ENCODE results near the gene MGAT5. TPM values are rescaled to one million over a fixed set of nuclear protein-coding genes. Genes with fewer than 3 reads are reported as not detected.

Gene MGAT5
- polyA plus RNA-seq, 6 donors from 2014 or later: 9.7 to 41.3 (median 29.6) TPM

- H3K4me1 Mint-ChIP-seq: no peaks in the 10 kb centered on the region
- H3K36me3 Mint-ChIP-seq: no peaks in the 10 kb centered on the region
- ATAC-seq (ENCODE audit: low read depth in 2 of 2): no peak
- H3K27me3 Mint-ChIP-seq: peaks cover 0 to 7% (median 3%) of the 10 kb centered on the region in 3 donors
- peaks cover 0 to 1% (median 0%) of the 10 kb centered on the region in 7 donors for H3K9me3 Mint-ChIP-seq
- peak overlapping the region in 1 of 6 donors; percentile 25 for H3K27ac Mint-ChIP-seq
- H3K4me3 Mint-ChIP-seq: no peak overlapping the region
- DNase-seq: no peak
These were observed 236.7 kb downstream of the MGAT5 start for GRCh38 chr2:134490559-134490958.

GRCh38 chr2:134491022-134491421, 237.2 kb downstream of the MGAT5 start:
- no peak for DNase-seq
- Mint-ChIP-seq H3K4me1 (no peaks in the 10 kb centered on the region), H3K36me3 (no peaks in the 10 kb centered on the region), H3K9me3 (peaks cover 0 to 1% (median 0%) of the 10 kb centered on the region in 7 donors), H3K27ac (no peak overlapping the region), H3K4me3 (no peak overlapping the region), H3K27me3 (peaks cover 0 to 7% (median 3%) of the 10 kb centered on the region in 3 donors)
- no peak for ATAC-seq (ENCODE audit: low read depth in 2 of 2)

- Mint-ChIP-seq H3K27me3 (peaks cover 0 to 7% (median 3%) of the 10 kb centered on the region in 3 donors), H3K4me1 (no peaks in the 10 kb centered on the region), H3K9me3 (peaks cover 0 to 3% (median 0%) of the 10 kb centered on the region in 7 donors), H3K4me3 (no peak overlapping the region), H3K36me3 (no peaks in the 10 kb centered on the region), H3K27ac (no peak overlapping the region)
- ATAC-seq (ENCODE audit: low read depth in 2 of 2) (no peak), DNase-seq (no peak)
These were observed 238.0 kb downstream of the MGAT5 start for GRCh38 chr2:134491771-134492441.

- DNase-seq (no peak), ATAC-seq (ENCODE audit: low read depth in 2 of 2) (no peak)
- Mint-ChIP-seq H3K4me1 (no peaks in the 10 kb centered on the region), H3K36me3 (no peaks in the 10 kb centered on the region), H3K4me3 (no peak overlapping the region), H3K27me3 (peaks cover 0 to 7% (median 3%) of the 10 kb centered on the region in 3 donors), H3K9me3 (peaks cover 0 to 3% (median 0%) of the 10 kb centered on the region in 7 donors), H3K27ac (no peak overlapping the region)
These were observed 239.9 kb downstream of the MGAT5 start for GRCh38 chr2:134493797-134494196.

GRCh38 chr2:134498654-134499053, 244.8 kb downstream of the MGAT5 start:
- H3K4me1 Mint-ChIP-seq: no peaks in the 10 kb centered on the region
- no peak overlapping the region for H3K27ac Mint-ChIP-seq
- DNase-seq (no peak), ATAC-seq (ENCODE audit: low read depth in 2 of 2) (no peak)
- H3K36me3 Mint-ChIP-seq: no peaks in the 10 kb centered on the region
- no peaks in the 10 kb centered on the region for H3K27me3 Mint-ChIP-seq
- H3K9me3 Mint-ChIP-seq: peaks cover 0 to 3% (median 0%) of the 10 kb centered on the region in 7 donors
- no peak overlapping the region for H3K4me3 Mint-ChIP-seq

- H3K27ac Mint-ChIP-seq: no peak overlapping the region
These were observed 245.5 kb downstream of the MGAT5 start for GRCh38 chr2:134499307-134499926.

GRCh38 chr2:134500211-134500935, 246.5 kb downstream of the MGAT5 start:
- Mint-ChIP-seq H3K9me3 (peaks cover 0 to 3% (median 0%) of the 10 kb centered on the region in 7 donors), H3K36me3 (no peaks in the 10 kb centered on the region), H3K27me3 (no peaks in the 10 kb centered on the region), H3K4me3 (no peak overlapping the region), H3K27ac (peak overlapping the region in 1 of 6 donors; percentile 70), H3K4me1 (no peaks in the 10 kb centered on the region)
- ATAC-seq (ENCODE audit: low read depth in 2 of 2) (no peak), DNase-seq (no peak)

More at GRCh38 chr2:134499307-134499926, 245.5 kb downstream of the MGAT5 start:
- Mint-ChIP-seq H3K4me1 (no peaks in the 10 kb centered on the region), H3K9me3 (peaks cover 0 to 3% (median 0%) of the 10 kb centered on the region in 7 donors), H3K4me3 (no peak overlapping the region), H3K27me3 (no peaks in the 10 kb centered on the region), H3K36me3 (no peaks in the 10 kb centered on the region)
- DNase-seq: no peak
- ATAC-seq (ENCODE audit: low read depth in 2 of 2): no peak

- no peaks in the 10 kb centered on the region for H3K4me1 Mint-ChIP-seq
- H3K36me3 Mint-ChIP-seq: no peaks in the 10 kb centered on the region
- DNase-seq (no peak), ATAC-seq (ENCODE audit: low read depth in 2 of 2) (no peak)
- H3K9me3 Mint-ChIP-seq: peaks cover 0 to 1% (median 0%) of the 10 kb centered on the region in 7 donors
- H3K27ac Mint-ChIP-seq: peak overlapping the region in 1 of 6 donors; percentile 33
- H3K27me3 Mint-ChIP-seq: no peaks in the 10 kb centered on the region
- no peak overlapping the region for H3K4me3 Mint-ChIP-seq
These were observed 247.7 kb downstream of the MGAT5 start for GRCh38 chr2:134501476-134502091.

GRCh38 chr2:134502104-134502503, 248.2 kb downstream of the MGAT5 start:
- ATAC-seq (ENCODE audit: low read depth in 2 of 2) (no peak), DNase-seq (no peak)
- H3K9me3 Mint-ChIP-seq: no peaks in the 10 kb centered on the region
- H3K27me3 Mint-ChIP-seq: no peaks in the 10 kb centered on the region
- no peaks in the 10 kb centered on the region for H3K36me3 Mint-ChIP-seq
- H3K4me3 Mint-ChIP-seq: no peak overlapping the region
- H3K4me1 Mint-ChIP-seq: no peaks in the 10 kb centered on the region
- no peak overlapping the region for H3K27ac Mint-ChIP-seq
